HG03521 (cell line): ENCODE data around the gene MIER2.

Experiments
- ATAC-seq: cut with Tn5 transposase; IDR thresholded peaks from one replicate; pipeline ENCODE4 v1.9.1; 2021; ENCODE audit warnings: mild to moderate bottlenecking, moderate library complexity; ENCODE audit not compliant: unreplicated experiment

MIER2 gene

DNA sequence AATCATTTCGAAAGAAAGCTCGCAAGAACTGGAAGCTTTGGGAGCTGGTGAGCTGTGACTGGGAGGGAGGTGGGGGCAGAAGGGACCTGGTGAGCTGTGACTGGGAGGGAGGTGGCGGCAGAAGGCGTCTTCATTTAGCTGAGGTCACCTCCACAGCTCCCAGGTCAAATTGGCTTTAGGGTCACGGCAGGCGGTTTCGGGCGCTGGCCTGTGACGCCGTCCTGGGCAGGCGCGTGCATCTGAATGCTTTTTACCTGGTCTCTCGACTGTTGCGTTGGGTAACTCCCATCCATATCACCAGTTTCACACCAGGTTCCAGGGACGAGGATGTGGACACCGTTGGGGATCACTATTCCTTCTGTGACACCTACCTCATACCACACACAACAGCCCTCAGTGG lies 35.2 kb upstream of the MIER2 start:
- ATAC-seq = no peak

DNA sequence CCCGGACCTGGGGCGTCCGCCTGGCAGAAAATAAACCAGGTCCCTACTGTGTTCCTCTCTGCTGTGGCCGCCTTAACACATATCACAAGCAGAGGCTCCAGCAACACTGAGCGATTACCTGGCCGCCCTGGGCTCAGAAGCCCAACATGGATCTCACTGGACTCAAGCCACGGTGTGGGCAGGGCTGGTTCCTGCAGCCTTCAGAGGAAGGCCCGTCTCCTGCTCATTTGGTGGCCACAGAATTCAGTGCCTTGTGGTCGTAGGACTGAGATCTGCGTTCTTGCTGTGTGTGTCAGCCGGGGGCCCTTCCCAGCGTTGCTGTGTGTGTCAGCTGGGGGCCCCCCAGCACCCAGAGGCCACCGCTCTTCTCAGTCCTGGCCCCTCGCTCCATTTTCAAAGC lies 34.1 kb upstream of the MIER2 start:
- no peak for ATAC-seq

DNA sequence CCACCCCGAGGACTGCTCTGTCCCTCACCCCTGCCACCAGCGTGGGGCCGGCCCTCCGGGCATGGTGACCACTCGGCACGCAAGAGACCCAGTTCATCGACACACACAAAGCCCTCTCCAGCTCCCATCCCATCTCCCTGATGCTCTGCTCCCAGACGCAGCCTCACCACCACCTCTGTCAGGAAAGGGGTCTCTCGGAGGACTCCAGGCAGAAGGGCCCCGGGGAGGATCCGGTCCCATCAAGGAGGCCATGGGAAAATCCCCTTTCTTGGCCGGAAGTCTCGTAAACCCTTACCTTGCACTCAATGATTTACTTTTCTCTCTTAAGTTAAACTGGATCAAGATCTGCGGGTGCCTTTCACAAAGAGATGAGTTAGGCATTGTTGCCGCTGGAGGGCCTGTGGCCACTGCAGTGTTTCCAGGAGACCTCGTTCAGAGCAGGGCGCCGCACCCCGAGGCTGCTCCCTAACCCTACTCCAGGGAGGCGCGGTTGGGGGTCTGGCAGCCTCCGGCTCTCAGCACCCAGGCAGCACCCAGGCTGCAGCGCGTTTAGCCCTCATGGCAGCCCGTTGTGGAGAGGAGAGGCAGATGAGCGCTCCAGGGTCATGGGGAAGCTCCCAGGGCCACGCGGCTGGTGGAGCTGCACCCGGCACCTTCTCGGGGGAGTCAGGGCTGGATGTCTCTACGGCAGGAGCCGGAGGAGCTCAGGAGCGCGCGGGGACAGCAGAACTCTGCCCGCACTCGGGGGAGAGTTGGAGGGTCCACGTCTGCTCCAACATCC lies 33.4 kb upstream of the MIER2 start:
- ATAC-seq = no peak

DNA sequence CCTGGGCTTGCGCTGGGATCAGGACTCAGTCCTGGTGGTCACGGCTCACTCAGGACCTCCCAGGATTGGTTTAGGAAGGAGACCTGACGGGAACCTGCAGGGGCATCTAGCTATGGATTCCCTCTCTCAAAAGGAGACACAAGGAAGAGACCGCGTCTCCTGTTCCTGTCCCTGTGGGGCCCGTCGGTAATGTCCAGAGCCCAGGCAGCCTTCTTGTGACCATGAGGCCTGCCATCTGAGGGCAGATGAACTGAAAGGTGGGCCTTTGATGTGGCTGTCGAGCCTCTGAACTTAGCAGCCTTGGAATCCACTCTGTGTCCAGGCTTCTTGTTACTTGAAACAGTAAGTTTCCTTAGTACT lies 31.5 kb upstream of the MIER2 start:
- ATAC-seq = no peak

DNA sequence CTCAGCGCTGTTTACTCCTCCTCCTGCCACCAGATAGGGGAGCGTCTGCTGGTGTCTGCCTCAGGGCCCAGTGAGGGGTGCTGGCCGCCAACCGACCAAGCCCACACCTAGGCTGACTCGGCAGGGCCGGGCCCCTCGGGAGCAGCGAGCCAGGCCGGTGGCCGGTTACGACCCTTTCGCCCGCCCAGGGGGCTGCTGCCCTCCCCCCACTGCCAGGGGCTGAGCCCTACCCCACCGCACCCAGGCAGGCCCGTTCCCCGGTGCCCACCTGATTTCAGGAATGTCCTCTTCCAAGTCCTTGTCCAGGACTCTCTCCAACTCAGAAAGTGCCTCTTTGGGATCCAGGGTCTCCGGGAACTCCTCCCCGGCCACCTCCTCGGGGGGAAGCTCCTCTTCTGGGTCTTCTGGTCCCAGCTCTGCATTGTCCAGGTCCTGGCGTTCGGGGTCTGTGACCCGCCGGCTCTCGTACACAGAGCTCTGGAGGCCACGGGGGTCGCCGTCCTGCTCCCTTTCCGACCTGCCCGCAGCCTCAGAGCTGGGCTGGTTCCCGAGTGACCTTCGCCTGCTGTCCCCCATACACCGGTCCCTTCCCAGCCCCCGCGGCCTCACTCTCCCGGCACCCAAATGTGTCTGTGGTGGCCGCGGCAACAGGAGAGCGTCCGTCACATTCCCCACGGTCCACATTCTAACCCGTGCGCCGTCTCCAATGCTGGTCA lies 31.0 kb upstream of the MIER2 start:
- no peak for ATAC-seq

DNA sequence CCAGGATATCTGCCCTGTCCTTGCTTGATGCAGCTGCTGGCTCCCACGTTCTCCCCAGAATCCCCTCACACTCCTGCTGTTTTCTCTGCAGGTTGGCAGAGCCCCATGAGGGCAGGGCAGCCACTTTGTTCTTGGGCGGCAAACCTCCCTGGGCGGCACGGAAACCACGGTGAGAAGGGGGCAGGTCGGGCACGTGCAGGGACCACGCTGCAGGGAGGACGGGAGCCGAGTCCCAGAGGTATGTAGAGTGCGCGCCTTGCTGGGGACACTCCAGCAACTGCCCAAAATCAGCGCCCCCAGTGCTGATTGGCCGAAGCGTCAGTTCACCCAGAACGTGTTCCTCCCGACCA lies 30.3 kb upstream of the MIER2 start:
- ATAC-seq = no peak

DNA sequence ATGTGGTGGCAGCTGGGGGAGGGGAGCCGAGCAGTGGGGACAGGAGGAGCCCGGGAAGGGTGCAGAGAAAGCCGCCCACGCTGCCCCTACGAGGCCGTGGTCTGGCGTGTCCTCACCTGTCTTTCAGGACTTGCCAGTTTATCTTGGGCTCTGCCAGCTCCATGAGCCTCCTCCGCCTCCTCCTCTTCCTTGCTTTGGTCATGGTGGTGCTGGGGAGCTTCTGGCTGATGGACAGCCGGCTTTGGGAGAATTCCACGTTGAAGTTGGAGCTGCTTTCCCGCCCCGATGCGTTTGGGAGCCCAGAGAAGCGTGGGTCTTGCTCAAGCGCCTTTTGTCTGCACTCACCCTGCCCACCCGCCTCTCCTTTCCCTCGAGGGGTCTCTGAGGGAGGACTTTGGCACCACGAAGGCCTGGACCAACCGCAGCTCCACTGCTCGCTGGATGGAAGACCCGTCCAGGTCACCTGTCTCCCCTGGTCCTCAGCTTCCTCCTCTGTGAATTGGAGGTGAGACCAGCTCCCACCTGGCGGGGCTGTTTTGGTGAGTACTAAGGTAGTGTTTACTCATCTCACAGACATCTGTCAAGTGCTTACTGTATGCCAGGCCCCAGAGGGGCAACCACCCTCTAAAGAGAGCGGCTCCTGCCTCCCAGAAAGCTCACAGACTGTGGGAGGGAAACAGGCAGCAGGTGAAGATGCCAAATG lies 29.7 kb upstream of the MIER2 start:
- ATAC-seq = no peak

DNA sequence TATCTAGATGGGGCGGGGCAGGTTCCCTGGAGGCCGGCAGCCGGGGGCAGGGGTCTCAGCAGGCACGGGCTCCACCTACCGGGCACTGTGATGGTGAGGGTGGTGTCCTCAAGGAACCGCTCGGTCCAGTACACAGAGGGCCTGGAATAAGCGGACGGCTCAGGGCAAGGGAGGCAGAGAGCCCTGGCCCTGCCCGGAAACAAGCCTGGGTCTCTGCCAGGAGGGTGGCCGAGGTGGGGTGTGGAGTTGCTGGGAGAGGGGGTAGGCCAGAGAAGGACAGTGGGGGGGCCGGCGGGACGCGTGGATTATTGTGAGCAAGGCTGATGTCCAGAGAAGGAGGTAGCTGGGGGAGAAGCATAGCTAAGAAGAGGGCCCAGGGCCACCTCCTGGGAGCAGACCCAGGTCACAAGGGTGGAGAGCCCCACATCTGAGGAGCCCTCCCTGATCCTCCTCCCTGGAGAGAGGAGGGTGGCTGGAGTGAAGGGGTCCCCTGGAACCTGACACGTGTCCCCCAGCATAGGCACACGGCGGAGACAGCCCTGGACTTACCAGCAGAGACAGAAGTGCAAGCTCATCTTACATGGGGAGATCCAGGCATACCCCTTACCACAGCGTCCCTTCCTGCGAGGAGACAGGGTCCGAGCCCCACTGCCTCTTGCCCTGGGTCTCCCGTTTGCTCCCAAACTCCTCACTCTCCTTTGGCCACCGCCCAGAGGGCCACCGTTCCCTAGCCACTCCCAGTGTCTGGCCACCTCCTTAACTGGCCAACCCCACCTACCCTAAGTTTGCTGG lies 29.0 kb upstream of the MIER2 start:
- ATAC-seq = no peak

DNA sequence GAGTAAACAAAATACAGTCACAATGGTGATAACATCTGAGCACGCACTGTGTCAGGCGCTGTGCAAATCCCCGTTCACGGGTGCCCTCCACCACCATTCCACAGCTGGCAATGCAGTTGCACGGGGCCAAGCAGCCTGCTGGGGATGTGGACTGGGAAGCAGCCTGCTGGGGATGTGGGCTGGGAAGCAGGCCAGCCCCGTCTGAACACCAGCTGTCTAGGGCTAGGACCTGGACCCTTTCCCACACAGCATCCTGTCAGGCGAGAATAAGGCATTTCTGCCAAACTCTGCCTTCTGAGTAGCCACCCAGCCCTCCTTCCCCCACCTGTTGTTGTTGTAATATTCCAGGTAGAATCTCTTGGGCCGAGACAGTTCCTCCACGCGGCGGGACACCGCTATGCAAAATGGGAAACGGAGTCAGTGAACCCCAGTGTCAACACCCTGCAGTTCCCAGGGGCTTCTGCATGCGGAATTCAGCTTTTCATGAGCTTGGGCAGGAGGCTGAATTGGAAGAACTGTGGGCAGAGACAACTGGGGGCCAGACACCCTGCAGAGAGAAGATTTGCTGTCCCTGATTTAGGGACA lies 27.8 kb upstream of the MIER2 start:
- no peak for ATAC-seq

DNA sequence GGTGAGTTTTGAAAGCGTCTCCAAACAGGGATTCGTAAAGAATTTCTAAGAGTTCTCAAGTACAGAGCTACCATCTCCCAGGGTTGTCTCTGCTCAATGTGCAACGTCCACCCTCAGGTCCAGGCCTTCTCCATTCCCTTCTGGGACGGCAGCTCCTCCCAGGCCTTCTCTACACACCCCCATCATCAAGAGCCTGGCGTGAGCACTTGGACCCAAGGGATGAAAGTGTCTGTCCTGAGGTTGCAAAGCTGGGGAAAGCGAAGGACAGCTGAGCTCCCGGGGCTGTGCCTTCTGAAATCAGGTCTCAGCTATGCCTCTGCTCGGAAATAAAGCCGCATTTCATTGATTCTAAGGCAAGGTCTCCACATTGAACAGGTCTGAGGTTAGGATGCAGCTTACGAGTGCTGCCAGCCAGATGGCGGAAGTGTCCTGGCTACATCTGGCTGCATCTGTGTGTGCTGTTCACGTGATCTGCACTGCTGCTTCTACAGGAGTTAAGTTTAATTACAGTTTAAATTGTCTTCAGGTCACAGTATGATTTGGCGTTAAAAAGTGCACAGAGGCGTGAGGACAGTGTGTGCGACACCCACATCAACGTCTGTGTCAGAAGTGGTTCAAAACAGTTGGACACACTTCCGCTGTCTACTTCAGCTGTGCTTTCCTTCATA lies 27.0 kb upstream of the MIER2 start:
- ATAC-seq = no peak

DNA sequence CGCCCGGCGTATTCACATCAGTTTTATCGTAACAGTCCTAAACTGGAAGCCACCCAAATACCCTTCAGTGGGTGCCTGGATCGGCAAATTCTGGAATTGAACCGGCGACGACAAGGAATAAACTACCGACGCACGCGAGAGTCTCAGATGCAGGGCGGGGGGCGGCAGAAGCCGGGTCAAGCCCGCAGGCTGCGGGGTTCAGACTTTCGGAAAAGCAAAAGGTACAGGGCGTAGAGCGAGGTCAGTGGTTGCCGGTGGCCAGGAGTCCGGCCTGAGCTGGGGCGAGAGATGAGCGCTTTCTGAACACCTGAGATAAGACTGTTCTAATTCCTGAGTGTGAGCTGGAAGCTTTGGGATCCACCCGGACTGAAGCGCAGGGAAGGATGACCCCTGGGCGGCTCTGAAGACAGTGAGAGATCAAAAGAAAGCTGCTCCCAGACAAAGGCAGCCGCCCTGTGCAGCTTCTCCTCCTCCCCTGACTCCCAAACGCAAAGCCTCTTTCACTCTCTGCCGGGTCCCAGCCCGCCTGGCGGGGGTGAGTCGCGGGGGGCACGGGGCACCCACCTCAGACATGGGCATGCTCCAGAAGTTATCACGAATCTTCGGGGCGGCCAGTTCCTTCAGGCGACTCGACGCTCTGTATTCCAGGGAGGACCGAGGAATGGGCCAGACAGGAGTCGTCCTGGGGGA lies 26.2 kb upstream of the MIER2 start:
- no peak for ATAC-seq

DNA sequence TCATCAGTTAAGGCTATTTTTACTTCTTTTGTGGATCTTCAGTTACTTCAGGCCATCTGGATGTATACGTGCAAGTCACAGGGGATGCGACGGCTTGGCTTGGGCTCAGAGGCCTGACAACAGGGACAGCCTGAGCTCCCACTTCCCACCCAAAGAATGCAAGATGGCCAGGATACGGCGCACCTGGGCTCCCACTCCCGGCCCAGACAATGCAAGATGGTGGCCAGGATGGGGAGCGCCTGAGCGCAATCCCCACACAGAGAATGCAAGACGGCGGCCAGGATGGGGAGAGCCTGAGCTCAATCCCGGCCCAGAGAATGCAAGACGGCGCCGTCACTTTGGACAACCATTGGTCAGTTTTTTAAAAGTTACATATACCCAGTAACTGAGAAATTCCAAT lies 25.3 kb upstream of the MIER2 start:
- no peak for ATAC-seq

DNA sequence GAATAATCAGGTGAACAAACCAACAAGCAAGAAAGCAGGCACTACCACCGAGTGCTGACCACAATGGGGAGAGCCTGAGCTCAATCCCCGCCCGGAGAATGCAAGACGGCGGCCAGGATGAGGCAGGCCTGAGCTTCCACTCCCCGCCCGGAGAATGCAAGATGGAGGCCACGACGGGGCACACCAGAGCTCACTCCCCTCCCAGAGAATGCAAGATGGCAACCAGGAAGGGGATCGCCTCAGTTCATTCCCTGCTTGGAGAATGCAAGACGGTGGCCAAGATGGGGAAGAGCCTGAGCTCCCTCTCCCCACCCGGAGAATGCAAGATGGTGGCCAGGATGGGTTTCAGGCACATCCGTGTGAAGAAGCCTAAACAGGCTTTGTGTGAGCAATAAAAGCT lies 24.7 kb upstream of the MIER2 start:
- no peak for ATAC-seq

DNA sequence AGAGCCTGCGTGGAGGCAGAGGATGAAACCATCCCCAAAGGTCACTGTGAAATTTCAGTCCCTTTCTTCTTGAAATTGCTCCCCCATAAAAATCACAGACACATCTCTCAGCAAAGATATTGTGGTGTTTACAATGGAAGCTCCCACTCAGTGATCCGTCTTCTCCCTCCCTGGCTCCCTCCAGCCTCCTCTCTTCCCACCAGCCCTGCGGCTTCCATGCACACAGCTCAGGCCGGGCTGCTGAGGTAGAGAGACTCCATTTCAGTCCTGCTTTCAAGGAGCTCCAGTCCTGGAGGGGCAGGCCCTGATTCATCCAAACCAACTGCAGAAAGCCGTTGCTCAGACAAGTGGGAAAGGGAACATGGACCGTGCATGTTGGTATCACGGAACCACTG lies 24.0 kb upstream of the MIER2 start:
- ATAC-seq = no peak

DNA sequence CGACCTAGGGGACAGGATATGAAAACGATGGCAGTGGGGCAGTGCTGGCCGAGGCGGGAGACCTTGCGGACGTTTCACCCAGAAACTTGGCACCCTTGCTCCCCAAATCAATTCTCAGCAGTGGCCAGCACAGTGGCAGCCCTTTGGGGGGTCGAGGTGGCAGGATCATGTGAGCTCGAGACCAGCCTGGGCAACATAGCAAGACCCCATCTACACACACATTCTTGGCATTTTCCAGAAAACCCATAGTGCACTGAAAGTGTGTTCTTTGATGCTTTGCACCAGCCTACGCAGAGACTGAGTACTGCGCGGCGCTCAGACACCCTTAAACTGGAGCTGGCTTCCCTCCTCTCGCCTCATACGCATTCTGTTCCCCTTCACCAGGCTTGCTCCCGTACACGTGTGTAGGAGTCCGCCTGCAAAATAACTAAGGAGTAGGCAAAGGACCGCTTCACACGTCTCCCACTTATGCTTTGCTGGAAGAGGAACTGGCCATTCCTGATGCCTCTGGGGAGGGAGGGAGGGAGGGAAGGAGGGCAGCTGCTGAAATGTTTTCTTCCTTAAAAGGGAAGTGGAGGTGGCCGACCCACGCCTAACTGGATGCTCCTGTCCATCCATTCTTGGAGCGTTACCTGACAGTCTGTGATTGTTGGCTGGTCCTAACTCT lies 23.5 kb upstream of the MIER2 start:
- ATAC-seq = no peak

DNA sequence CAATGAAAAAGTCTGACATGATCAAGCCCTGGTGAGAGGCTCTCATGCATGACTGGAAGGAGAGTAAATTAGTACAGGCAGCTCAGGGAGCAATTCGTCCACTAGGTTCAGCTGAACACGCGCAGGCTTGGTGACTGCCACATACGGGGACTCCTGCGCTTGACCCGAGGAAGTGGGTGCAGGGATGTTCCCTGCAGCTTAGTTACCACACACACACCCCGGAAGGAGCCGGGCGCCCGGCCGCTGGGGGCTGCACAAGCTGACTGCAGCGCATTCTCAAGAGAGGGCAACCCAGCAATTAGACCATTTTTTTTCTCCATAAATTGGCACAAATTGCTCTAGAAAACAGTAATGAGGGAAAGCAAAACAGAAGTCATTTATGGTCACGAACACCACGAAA lies 23.0 kb upstream of the MIER2 start:
- ATAC-seq = no peak

DNA sequence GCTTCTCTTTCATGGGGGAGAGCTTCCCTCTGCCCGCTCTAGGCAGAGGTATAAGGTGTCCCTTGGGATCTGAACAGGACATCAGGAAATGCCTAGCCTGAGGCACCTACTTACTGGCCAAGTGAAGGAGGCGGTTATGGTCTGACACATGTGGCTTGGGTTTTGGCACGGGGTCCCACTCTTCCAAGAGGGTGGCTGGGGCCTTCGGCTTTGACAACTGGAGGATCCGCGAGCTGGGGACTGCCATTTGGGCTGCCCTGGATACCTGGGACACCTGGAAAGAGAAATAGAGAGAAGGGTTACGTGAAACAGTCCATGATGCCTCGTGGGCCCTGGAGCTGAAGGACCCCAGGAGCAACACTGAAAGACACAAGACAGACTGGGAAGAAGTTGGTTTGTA lies 22.4 kb upstream of the MIER2 start:
- ATAC-seq = no peak

DNA sequence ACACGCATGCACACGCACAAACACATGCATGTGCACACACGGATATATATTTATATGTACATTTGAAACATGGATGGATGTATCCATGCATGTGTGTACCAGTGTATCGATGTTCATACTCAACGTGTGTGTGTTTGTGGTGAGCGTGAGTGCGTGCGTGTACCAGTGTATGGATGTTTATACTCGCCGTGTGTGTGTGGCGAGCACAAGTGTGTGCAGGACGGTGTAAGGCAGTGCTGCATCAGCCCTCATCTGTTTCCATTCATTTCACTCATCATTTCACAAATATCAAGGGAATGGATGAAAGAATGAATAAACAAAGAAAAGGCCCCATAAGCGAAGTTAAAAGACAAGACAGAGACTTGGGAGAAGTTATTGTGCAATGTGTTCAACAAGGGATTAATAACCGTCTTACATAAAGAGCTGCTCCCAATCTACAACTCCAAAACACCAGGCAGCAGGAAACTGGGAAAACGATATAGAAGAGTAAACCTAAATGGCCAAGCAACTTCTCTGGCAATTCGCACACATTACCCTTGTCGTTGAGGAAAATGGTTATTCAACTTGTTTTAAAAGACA lies 21.7 kb upstream of the MIER2 start:
- ATAC-seq = no peak
